Pons (tissue), 1 donor: Measurements from ENCODE around the gene MYO1H.
"Not testable (repeated sequence)": the region's sequence is repeated elsewhere in the genome, so short reads cannot be mapped to it uniquely, and the experiment has no call there.

Source experiments
- DNase-seq: peaks from one replicate; pipeline ENCODE4 v3.0.0-alpha.2; 2016; ENCODE audit warnings: low spot score

Gene MYO1H

GRCh38 chr12:109347589-109347988, at the start of gene MYO1H:
Gene MYO1H (plus strand): TSS chr12:109347900. CDS start chr12:109347961, 61 bp downstream.
- DNase-seq: no peak

GRCh38 chr12:109299849-109300248, 47.9 kb upstream of the MYO1H start:
- no peak for DNase-seq

- DNase-seq: no peak
Observed at GRCh38 chr12:109301643-109302168, 46.0 kb upstream of the MYO1H start.

GRCh38 chr12:109302358-109302757, 45.3 kb upstream of the MYO1H start:
- DNase-seq: no peak

GRCh38 chr12:109302770-109303169, 44.9 kb upstream of the MYO1H start:
- DNase-seq: no peak

- no peak for DNase-seq
Observed at GRCh38 chr12:109304485-109304884, 43.2 kb upstream of the MYO1H start.

GRCh38 chr12:109305547-109305946, 42.2 kb upstream of the MYO1H start:
- DNase-seq: no peak

GRCh38 chr12:109307051-109307450, 40.6 kb upstream of the MYO1H start:
- no peak for DNase-seq

- DNase-seq: no peak
Observed at GRCh38 chr12:109308534-109309380, 38.9 kb upstream of the MYO1H start, which contains the start of gene FOXN4. Gene FOXN4 (minus strand): TSS chr12:109309284. CDS start chr12:109308321, 963 bp downstream.

GRCh38 chr12:109309381-109310246, 38.1 kb upstream of the MYO1H start:
- DNase-seq: no peak

- no peak for DNase-seq
Observed at GRCh38 chr12:109310247-109311125, 37.2 kb upstream of the MYO1H start.

GRCh38 chr12:109321294-109321693, 26.4 kb upstream of the MYO1H start:
- DNase-seq: not testable (repeated sequence)

- DNase-seq: no peak
Observed at GRCh38 chr12:109329003-109329402, 18.7 kb upstream of the MYO1H start.

- no peak for DNase-seq
Observed at GRCh38 chr12:109329686-109330085, 18.0 kb upstream of the MYO1H start.

- DNase-seq: no peak
Observed at GRCh38 chr12:109330282-109331230, 17.1 kb upstream of the MYO1H start.

GRCh38 chr12:109331301-109331952, 16.3 kb upstream of the MYO1H start:
- no peak for DNase-seq

- DNase-seq: no peak
Observed at GRCh38 chr12:109334887-109335286, 12.8 kb upstream of the MYO1H start.

GRCh38 chr12:109336593-109336992, 11.1 kb upstream of the MYO1H start:
- DNase-seq: no peak

GRCh38 chr12:109343677-109344076, 4.0 kb upstream of the MYO1H start:
- no peak for DNase-seq

- DNase-seq: no peak
Observed at GRCh38 chr12:109345428-109345827, 2.3 kb upstream of the MYO1H start.
